Stimulated activated CD8-positive, alpha-beta memory T cell treated with anti-CD3 and anti-CD28 coated beads, Interleukin-4, amount 100 ng/mL, for 48 hours (primary cell): Measurements from ENCODE around the gene TIMM17A.
"Not testable (repeated sequence)": the region's sequence is repeated elsewhere in the genome, so short reads cannot be mapped to it uniquely, and the experiment has no call there.

Experiments
- DNase-seq: peaks from one replicate; pipeline ENCODE4 v3.0.0-alpha.2; 2020

Gene TIMM17A

GRCh38 chr1:201955009-201955728 lies at the start of gene TIMM17A:
TSS of gene TIMM17A (plus strand) at chr1:201955503. CDS start at chr1:201955527, 24 bp downstream.
- peak; percentile 95 for DNase-seq

- no peak for DNase-seq
These were observed 49.0 kb upstream of the TIMM17A start for GRCh38 chr1:201906336-201906735.

- DNase-seq = no peak
These were observed 47.7 kb upstream of the TIMM17A start for GRCh38 chr1:201907621-201908020.

GRCh38 chr1:201911826-201912571 lies 43.3 kb upstream of the TIMM17A start:
- DNase-seq = no peak

GRCh38 chr1:201912832-201913231 lies 42.5 kb upstream of the TIMM17A start:
- DNase-seq = no peak

- no peak for DNase-seq
These were observed 40.7 kb upstream of the TIMM17A start for GRCh38 chr1:201914456-201915235.

GRCh38 chr1:201916649-201917249 lies 38.6 kb upstream of the TIMM17A start:
- DNase-seq = no peak

GRCh38 chr1:201917362-201918033 lies 37.8 kb upstream of the TIMM17A start:
- no peak for DNase-seq

GRCh38 chr1:201918343-201918742 lies 37.0 kb upstream of the TIMM17A start:
- DNase-seq = no peak

GRCh38 chr1:201921952-201922558 lies 33.2 kb upstream of the TIMM17A start:
- DNase-seq = no peak

GRCh38 chr1:201925301-201925567 lies 30.1 kb upstream of the TIMM17A start:
- DNase-seq = no peak

- no peak for DNase-seq
These were observed 29.2 kb upstream of the TIMM17A start for GRCh38 chr1:201925981-201926645.

- no peak for DNase-seq
These were observed 27.0 kb upstream of the TIMM17A start for GRCh38 chr1:201928266-201928665.

GRCh38 chr1:201930137-201930536 lies 25.2 kb upstream of the TIMM17A start:
- no peak for DNase-seq

GRCh38 chr1:201930803-201931202 lies 24.5 kb upstream of the TIMM17A start:
- DNase-seq = no peak

- no peak for DNase-seq
These were observed 21.4 kb upstream of the TIMM17A start for GRCh38 chr1:201933840-201934430.

- DNase-seq = no peak
These were observed 17.6 kb upstream of the TIMM17A start for GRCh38 chr1:201937624-201938213.

GRCh38 chr1:201938440-201939035 lies 16.8 kb upstream of the TIMM17A start:
- no peak for DNase-seq

GRCh38 chr1:201939148-201939547 lies 16.2 kb upstream of the TIMM17A start:
- DNase-seq = no peak

- DNase-seq = no peak
These were observed 15.7 kb upstream of the TIMM17A start for GRCh38 chr1:201939574-201939973.

- not testable (repeated sequence) for DNase-seq
These were observed 15.0 kb upstream of the TIMM17A start for GRCh38 chr1:201940316-201940715.
